ENCODE measurements around the gene NEK2. TPM values are rescaled to one million over a fixed set of nuclear protein-coding genes. Genes with fewer than 3 reads are reported as not detected.
A peak's percentile ranks its signal among the peaks of the same experiment; 100 is the strongest.

Gene NEK2
- total and polyA plus RNA-seq, 2 of the 13 experiments (the other 11 are each of a cell fraction or from before 2014, with no cell fraction given) = 10.9 to 40.8 TPM

DNA sequence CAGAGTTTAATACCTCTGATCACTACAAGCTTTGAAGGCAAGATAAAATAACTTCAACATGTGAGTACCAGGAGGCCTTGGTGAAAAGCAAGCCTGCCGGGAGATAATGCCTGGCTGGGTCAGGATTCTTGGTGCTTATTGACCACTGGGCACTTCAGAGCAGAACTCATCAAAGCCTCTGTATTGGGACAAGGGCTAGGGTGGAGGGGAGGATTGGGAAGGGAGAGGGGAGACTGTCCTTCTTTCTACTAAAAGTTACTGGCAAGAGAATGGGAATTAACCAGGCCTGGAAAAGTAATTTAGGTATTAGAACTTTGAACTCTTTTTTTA, 35.2 kb downstream of the NEK2 start:
- no peak overlapping the region for H2AFZ ChIP-seq (ENCODE audit: low read length)
- no TSS peak for BruUV-seq (replicated peaks)
- ChIA-PET POLR2A (interaction anchor here (1.2 to 7.6 kb wide), 3 partner anchors 8 to 31 kb away, joined by 3 to 100 read pairs (median 8); no protein-coding TSS in a partner anchor), CTCF (ENCODE audit: low intra/inter-chr PET ratio, low total read pairs) (no interaction called here)
- H3K27me3 ChIP-seq (ENCODE audit: control insufficient read depth in 1 of 2, insufficient read depth in 2 of 2, low read length in 2 of 2) = no peaks in the 10 kb centered on the region
- peak; percentile 78 for DNase-seq (ENCODE audit: low spot score)
- ATAC-seq = no peak
- TF ChIP-seq EP300 (IDR thresholded peaks at IDR 0.05; ENCODE audit: low read depth in 2 of 2, low read length in 2 of 2) (0 out of 4 replicates have a peak, but pooled peaks of 1 of the 2 experiments have one; percentile 45), EP300 (CRISPR knock-in tag; IDR thresholded peaks at IDR 0.05; ENCODE audit: borderline replicate concordance) (no peak), HIVEP1 (CRISPR knock-in tag; IDR thresholded peaks at IDR 0.05) (no peak)
- no peaks in the 10 kb centered on the region for H3K79me2 ChIP-seq (ENCODE audit: insufficient read depth, low read length)
- peak overlapping the region; percentile 61 for H3K4me2 ChIP-seq (ENCODE audit: low read depth, low read length)
- H3K4me3 ChIP-seq (replicated peaks in 1 of 3; ENCODE audit: insufficient read depth in 1 of 3, low read depth in 2 of 3, low read length in 3 of 3) = 0 out of 6 replicates have a peak overlapping the region, but pooled peaks of 1 of the 3 experiments have one; percentile 6
- peaks cover 96% of the 10 kb centered on the region for H3K4me1 ChIP-seq (ENCODE audit: insufficient read depth, low read length)
- H4K20me1 ChIP-seq (ENCODE audit: insufficient read depth, low read length) = no peaks in the 10 kb centered on the region
- no peak overlapping the region for H3K9ac ChIP-seq (ENCODE audit: insufficient read depth, low read depth, low read length)
- FAIRE-seq = no peak
- intact Hi-C loops (cut with micrococcal nuclease; ENCODE audit: unreplicated experiment) (no loop called here), in situ Hi-C loops (cut with HindIII; ENCODE audit: extremely low pct_ligation_motif_present, low pct_unique_long_range_greater_than_20kb) (no loop called here)
- no peaks in the 10 kb centered on the region for H3K36me3 ChIP-seq (replicated peaks in 1 of 2; ENCODE audit: control insufficient read depth in 1 of 2, insufficient read depth in 2 of 2, low read length in 2 of 2)
- H3K27ac ChIP-seq (ENCODE audit: extremely low read length, insufficient read depth, low read length) = no peak overlapping the region
- WGBS (ENCODE audit: low lambda C conversion rate) = 0% methylated on average over 1 of the region's 1 CpG
- no peaks in the 10 kb centered on the region for H3K9me3 ChIP-seq (ENCODE audit: low read length)

DNA sequence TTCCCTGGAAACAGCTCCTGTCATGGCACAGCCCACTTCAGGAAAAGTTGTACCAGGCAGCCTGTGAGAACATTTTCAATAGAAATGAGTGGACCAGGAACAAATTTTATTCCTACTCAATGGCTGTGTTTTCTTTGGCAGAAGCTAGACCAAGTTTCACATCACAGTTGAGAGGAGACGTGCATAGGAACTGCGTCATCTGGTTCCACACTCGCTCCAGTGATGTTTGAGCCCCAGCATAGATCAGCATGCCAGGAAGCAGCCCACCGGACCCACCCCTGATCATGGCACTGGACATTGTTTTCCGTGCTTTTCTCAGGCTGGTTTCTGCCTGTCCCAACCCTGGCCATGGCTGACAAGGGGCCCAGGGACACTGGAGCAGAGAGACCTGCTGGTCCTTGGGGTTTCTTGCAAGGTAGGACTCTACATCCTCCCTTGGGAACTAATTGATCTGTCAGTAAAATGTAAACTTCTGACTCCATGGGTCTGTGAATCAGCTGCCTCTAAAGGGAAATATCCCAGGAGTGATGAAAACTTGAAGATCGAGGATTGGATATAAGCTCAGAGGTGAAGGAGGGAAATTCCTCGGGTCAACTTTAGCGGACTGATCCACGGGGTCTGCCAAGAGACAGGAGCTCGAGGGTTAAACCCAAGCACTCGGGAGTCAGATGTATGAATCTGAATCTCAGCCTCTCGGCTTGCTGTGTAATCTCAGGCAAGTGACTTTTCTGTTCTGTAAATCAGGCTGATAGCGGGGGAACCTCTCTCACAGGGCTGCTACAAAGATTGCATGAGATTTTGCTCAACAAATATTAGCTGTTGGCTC, 35.7 kb downstream of the NEK2 start:
- intact Hi-C loops (cut with micrococcal nuclease; ENCODE audit: unreplicated experiment) (no loop called here), in situ Hi-C loops (cut with HindIII; ENCODE audit: extremely low pct_ligation_motif_present, low pct_unique_long_range_greater_than_20kb) (no loop called here)
- 0% methylated on average over 12 of the region's 13 CpGs for WGBS (ENCODE audit: low lambda C conversion rate)
- no peak overlapping the region for H2AFZ ChIP-seq (ENCODE audit: low read length)
- no peak for ATAC-seq
- no peaks in the 10 kb centered on the region for H3K79me2 ChIP-seq (ENCODE audit: insufficient read depth, low read length)
- H3K4me2 ChIP-seq (ENCODE audit: low read depth, low read length) = peak overlapping the region; percentile 61
- H3K4me1 ChIP-seq (ENCODE audit: insufficient read depth, low read length) = peaks cover 91% of the 10 kb centered on the region
- H4K20me1 ChIP-seq (ENCODE audit: insufficient read depth, low read length) = no peaks in the 10 kb centered on the region
- H3K36me3 ChIP-seq (replicated peaks in 1 of 2; ENCODE audit: control insufficient read depth in 1 of 2, insufficient read depth in 2 of 2, low read length in 2 of 2) = no peaks in the 10 kb centered on the region
- peak overlapping the region; percentile 6 to 31 (median 23); a peak in 4 of 6 replicates for H3K4me3 ChIP-seq (replicated peaks in 1 of 3; ENCODE audit: insufficient read depth in 1 of 3, low read depth in 2 of 3, low read length in 3 of 3)
- H3K27me3 ChIP-seq (ENCODE audit: control insufficient read depth in 1 of 2, insufficient read depth in 2 of 2, low read length in 2 of 2) = no peaks in the 10 kb centered on the region
- H3K27ac ChIP-seq (ENCODE audit: extremely low read length, insufficient read depth, low read length) = no peak overlapping the region
- ChIA-PET POLR2A (interaction anchor here (1.1 to 7.6 kb wide), 4 partner anchors 9 to 36 kb away, joined by 3 to 100 read pairs (median 6); no protein-coding TSS in a partner anchor), CTCF (ENCODE audit: low intra/inter-chr PET ratio, low total read pairs) (no interaction called here)
- no TSS peak for BruUV-seq (replicated peaks)
- no peaks in the 10 kb centered on the region for H3K9me3 ChIP-seq (ENCODE audit: low read length)
- no peak overlapping the region for H3K9ac ChIP-seq (ENCODE audit: insufficient read depth, low read depth, low read length)
- DNase-seq (ENCODE audit: low spot score) = no peak
- FAIRE-seq = peak; percentile 51
- TF ChIP-seq, protein P1, sequence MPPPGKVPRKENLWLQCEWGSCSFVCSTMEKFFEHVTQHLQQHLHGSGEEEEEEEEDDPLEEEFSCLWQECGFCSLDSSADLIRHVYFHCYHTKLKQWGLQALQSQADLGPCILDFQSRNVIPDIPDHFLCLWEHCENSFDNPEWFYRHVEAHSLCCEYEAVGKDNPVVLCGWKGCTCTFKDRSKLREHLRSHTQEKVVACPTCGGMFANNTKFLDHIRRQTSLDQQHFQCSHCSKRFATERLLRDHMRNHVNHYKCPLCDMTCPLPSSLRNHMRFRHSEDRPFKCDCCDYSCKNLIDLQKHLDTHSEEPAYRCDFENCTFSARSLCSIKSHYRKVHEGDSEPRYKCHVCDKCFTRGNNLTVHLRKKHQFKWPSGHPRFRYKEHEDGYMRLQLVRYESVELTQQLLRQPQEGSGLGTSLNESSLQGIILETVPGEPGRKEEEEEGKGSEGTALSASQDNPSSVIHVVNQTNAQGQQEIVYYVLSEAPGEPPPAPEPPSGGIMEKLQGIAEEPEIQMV (CRISPR knock-in tag; IDR thresholded peaks at IDR 0.05; ENCODE audit: low read depth) = no peak
- TF ChIP-seq ZNF768 (CRISPR knock-in tag; IDR thresholded peaks at IDR 0.05) (peak; percentile 33; the same call in 1 of the 2 replicates), ZNF780A (CRISPR knock-in tag; IDR thresholded peaks at IDR 0.05) (no peak), ZNF703 (CRISPR knock-in tag; IDR thresholded peaks at IDR 0.05; ENCODE audit: borderline replicate concordance) (no peak), ZNF746 (CRISPR knock-in tag; IDR thresholded peaks at IDR 0.05) (no peak), GFI1 (CRISPR knock-in tag; IDR thresholded peaks at IDR 0.05; ENCODE audit: borderline replicate concordance) (peak; percentile 67; the same call in 1 of the 2 replicates), SOX5 (CRISPR knock-in tag; IDR thresholded peaks at IDR 0.05; ENCODE audit: borderline replicate concordance) (no peak), ATF7 (IDR thresholded peaks at IDR 0.05) (no peak), ATF7 (CRISPR knock-in tag; IDR thresholded peaks at IDR 0.05) (no peak), ZSCAN21 (CRISPR knock-in tag; IDR thresholded peaks at IDR 0.05; ENCODE audit: borderline replicate concordance) (no peak)
- TF ChIP-seq, protein P2, sequence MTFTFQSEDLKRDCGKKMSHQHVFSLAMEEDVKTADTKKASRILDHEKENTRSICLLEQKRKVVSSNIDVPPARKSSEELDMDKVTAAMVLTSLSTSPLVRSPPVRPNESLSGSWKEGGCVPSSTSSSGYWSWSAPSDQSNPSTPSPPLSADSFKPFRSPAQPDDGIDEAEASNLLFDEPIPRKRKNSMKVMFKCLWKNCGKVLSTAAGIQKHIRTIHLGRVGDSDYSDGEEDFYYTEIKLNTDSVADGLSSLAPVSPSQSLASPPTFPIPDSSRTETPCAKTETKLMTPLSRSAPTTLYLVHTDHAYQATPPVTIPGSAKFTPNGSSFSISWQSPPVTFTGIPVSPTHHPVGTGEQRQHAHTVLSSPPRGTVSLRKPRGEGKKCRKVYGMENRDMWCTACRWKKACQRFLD (CRISPR knock-in tag; IDR thresholded peaks at IDR 0.05; ENCODE audit: borderline replicate concordance) = no peak

Data from HepG2 (cell line).